HG03039 (cell line): ENCODE results near the gene FAM151A.

ENCODE experiments used
- ATAC-seq: cut with Tn5 transposase; IDR thresholded peaks from one replicate; pipeline ENCODE4 v1.9.1; 2021; ENCODE audit warnings: mild to moderate bottlenecking, moderate library complexity; ENCODE audit not compliant: unreplicated experiment

FAM151A gene

DNA sequence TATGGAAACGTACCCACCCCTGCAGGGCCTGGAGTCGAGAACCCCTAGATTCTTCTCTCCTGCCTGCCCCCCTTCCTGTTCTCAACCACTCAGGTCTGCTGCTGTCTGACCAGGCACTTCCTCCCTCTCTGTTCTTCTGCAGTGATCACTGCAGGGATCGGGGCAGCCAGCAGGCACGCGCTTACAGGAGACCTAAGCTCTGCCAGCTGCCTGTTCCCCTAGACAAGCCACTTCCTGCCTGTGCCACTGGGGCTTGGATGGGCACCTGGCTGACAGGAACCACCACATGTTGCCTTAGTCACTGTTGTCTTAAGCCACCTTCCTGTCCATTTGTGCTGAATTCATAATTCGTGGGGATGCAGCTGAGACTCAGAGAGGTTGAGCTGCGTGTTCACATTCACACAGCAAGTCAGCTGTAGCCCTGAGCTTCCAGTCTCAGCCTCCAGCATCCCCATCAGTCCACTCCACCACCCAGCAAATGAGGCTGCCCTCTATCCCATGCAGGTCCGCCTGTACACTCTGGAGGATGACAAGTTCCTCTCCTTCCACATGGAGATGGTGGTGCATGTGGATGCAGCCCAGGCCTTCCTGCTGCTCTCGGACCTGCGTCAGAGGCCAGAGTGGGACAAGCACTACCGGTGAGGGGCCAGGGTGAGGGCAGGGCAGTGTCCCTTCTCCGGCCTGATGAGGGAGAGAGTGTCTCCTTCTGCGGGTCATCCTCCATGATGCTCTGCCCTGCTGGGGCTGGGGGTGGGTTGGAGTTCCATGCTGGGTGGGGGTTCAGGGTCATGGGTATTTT, 18.6 kb downstream of the FAM151A start:
- ATAC-seq = no peak

GRCh38 chr1:54604051-54604450, 19.3 kb downstream of the FAM151A start:
- no peak for ATAC-seq

- ATAC-seq = no peak
Observed at GRCh38 chr1:54603241-54603640, 20.1 kb downstream of the FAM151A start.

DNA sequence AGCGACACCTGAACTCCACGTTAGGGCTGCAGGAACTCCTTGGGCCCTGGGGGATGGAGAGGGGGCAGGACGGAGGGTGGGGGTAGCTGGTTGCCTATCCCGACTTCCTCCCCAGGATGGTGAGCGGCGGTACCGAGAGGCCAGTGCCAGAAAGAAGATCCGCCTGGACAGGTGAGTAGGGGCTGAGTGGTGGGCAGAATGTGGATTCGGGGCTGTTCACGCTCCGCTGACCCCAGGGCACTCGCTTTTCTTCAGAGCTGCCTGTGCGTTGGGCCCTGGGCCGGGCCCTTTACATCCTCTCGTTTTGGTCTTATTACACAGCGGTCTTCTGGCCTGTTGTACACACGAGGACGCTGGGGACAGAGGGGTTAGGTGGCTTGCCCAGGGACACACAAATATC, 20.8 kb downstream of the FAM151A start:
- ATAC-seq = no peak

DNA sequence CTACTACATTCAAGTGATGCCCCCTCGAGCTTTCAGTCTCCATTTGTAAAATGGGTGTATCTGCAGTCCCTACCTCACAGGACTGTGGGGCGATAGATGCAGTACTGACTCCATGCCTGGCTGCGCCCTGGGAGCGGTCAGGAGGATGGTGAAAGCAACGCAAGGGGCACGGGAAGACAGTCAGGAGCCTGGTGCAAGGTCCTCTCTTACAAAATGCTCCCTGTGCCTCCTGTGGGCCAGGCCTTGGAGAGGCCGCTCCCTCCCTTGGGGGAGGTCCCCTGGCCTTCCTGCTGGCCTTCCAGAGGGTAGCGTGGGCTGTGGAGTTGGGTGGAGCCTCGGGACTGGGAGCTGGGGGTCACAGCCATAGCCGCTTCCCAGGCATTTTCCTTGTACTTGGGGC, 21.6 kb downstream of the FAM151A start:
- no peak for ATAC-seq

DNA sequence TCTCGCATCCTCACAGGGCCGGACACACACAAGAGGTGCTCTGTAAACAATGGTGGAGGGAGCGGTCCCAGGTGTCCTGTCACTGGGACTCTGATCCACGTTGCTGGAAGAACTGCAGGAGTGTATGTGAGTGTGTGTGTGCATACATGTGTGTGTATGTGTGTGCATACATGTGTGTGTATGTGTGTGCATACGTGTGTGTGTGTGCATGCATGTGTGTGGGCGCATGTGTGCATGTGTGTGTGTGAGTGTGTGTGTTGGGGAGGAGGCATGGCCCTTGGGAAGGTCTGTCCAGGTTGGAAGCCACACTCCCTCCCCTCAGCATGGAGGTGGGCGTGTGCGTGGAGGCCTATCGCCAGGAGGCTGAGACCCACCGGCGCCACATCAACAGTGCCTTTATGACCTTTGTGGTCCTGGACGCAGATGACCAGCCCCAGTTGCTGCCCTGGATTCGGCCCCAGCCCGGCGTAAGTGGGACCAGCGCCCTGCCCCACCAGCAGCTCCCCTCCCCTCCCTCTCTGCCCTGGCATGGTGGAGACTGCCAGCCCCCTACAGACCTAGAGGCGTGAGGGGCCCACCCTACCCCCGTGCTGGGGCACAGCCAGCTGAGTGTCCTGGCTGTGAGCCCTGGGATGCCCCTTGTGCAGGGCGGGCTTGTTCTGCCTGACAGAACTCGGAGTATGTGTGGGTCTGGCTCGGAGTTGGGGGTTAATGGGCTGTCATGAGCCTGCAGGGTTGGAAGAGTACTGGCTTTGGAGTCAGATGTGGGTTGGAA, 22.2 kb downstream of the FAM151A start:
- ATAC-seq = no peak

DNA sequence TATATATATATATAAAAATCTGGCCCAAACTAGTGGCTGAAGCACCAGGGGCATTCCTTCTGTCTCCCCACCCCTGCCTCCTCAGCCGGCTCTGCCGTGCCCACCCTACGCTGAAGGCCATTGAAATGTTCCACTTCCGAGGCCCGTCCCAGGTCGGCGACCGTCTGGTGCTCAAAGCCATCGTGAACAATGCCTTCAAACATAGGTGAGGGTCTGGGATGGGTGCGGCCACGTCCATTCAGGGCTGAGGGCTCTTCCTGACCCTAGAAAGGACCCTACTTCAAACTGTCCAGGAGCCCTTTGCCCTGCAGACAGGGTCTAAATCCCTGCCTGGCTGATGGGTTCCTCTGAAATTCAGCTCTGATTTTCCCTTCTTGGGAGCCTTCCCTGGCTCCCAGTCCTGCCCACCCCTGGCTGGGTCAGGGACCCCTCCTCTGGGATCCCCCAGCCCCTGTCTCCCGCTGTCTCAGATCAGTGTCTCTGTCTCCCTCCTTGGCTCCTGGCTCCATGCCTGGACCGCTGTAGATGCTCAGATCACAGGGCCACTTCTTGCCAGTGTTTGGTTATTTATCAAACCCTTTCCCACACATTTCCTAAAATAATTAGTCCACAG, 24.0 kb downstream of the FAM151A start:
- no peak for ATAC-seq

DNA sequence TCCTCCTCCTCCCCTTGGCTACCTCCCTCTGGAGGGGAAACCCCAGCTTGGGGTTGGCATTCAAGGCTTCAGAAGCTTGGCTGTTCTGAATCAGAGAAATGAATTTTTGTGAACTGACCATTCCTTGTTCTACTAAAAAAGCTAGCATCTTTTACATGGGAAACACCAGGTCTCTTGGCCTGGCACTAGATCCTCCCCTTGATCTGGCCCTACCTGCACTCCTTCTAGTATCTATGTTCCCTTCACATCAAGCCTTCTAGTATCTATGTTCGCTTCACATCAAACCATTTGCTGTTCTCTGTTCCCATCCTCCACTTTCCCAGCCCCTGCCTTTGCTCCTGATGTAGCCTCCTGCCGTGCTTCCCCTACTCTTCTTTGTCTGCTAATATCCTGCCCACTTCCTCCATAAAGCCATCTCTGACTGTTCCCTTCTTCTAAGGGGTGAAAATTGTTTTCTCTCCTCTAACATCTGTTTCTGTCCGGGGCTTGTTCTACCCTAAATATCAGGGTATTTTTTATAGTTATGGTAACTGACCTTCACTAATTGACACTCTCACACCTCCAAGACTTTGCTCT, 25.8 kb downstream of the FAM151A start:
- no peak for ATAC-seq

- ATAC-seq = no peak
Observed at GRCh38 chr1:54596756-54597155, 26.6 kb downstream of the FAM151A start.

DNA sequence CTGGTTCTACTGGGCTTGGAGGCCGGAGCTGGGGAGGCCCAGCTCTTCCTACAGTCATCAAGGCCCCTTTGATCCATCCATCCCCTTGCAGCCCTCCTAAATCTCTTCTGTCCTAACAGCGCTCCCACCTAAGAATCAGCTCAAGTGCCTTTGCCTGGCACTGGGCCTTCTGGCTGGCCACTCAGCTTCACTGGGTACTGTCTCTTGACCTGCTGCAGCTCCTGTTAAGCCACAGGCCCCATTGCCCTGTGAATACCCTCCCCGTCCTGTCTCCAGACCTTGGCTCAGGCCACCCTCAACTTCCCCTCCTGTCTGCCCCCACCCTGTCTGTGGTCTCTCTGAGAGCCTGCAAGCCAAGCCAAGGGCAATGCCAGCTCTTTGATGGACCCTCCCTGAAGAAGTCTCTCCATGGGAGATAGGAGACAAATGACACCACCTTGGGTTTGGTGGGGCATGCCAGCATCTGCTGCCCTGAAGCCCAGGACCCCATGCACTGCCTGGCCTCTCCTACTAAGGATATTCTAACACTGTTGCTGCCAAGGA, 27.3 kb downstream of the FAM151A start:
- ATAC-seq = no peak

DNA sequence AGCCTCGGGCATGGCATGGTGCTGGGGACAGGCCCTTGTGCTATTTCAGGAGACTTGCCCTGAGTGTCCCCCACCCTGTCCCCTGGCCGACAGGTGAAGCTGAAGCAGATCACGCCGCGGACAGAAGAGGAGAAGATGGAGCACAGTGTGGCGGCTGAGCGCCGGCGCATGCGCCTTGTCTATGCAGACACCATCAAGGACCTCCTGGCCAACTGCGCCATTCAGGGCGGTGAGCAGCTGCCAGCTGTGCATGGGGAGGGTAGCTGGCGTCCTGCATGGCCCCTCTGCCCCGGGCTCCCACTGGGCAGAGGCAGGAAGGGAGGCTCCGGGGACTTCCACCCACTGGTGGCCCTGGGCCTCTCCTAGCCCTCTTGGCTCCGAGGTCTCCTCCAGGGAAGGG, 28.9 kb downstream of the FAM151A start:
- no peak for ATAC-seq

- no peak for ATAC-seq
Observed at GRCh38 chr1:54593571-54594160, 29.7 kb downstream of the FAM151A start.

DNA sequence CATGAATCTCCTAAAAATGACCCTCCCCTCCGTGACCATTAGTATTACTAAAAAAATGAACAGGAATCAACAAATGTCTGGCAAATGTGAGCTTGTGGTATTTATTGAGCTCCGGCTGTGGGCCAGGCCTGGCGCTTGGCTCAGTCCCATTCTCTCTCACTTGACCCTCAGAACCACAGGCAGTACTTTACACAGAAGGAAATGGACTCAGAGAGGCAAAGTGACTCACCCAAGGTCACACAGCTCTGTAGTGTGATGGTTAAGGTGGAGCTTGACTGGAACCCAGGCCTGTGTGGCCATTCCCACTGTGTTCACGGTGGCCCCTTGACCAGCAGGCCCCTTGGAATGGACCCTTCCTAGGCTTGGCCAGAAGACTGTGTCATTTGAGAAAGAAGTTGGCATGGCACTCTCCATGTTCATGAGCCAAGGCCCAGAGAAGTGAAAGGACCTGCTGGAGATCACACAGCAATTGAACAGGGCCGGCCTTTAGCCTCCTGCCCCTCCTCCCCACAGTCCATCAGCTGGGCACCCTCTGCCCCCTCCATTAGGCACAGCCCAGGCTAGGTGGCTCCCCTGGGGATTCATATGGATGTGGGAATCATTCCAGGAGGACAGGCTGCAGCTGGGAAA, 32.1 kb downstream of the FAM151A start:
- no peak for ATAC-seq

DNA sequence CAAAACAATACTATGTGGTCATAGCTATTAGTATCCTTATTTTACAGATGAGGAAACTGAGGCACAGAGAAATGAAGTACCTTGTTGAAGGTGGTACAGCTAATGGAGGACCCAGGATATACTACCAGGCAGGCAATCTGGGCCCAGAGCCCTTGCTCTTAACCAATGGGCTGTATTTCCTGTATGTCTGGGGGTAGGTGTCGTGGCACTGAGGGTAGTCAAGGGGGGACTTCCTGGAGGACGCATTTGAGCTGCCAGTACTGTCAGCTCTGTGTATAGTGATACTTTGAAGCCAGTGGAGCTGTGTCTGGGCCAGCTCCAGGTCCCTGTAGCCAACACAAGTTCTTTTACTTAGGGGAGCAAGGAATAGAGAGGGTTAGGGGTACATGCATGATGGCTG, 34.9 kb downstream of the FAM151A start:
- no peak for ATAC-seq

GRCh38 chr1:54585181-54586066, 37.9 kb downstream of the FAM151A start:
- no peak for ATAC-seq

GRCh38 chr1:54584575-54584974, 38.8 kb downstream of the FAM151A start:
- no peak for ATAC-seq

GRCh38 chr1:54583871-54584270, 39.5 kb downstream of the FAM151A start:
- ATAC-seq = no peak

DNA sequence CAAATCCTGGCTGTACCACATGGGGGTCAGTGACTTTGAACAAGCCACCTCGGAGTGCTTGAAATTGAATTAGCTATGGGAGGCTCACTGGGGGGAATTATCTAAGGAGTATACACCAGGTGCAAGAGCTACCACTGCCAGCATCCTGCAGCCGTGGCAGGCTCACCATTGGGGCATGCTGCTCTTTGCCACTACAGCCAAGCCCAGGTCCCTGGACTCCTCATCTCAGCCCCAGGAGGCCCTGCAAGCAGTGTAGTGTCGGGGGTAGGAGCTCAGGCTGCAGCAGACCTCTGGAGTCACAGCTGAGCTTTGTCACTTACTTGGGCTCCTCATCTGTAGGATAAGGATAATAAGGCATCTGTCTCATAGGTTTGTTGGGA, 40.0 kb downstream of the FAM151A start:
- ATAC-seq = no peak

DNA sequence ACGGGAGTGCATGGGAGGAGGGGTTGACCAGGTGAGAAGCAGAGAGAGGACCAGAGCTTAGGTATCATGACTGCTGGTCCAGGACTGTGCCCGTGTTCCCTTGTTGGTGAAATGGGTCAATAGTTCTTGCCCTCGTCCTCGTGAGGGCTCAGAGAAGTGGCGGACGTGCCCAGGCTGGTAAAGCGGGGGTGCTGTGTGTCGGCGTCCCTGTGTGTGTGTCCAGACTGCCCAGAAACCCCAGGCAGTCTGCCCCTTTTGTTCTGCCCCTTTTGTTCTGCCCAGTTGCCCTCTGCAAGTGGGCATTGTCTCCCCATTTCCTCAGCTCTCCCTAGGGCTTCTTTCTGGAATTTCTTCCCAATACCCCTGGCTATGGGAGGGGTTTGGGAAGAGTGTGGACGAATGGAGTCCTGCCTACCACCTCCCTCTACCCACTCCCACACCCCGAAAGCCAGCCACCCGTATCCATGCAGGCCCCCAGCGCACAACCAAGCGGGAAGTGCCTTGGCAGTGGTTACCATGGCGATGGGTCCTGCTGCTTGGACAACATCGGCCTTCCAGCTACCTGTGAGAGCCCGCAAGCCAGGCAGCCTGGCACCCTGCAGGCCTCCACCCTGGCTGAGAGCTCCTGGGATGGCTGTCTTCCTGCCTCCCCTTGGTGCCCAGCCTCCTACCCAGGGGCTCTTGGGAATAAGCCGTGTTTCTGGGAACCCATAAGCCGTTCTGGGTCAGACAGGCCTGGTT, 40.6 kb downstream of the FAM151A start:
- no peak for ATAC-seq
